Trophoblast cell (in vitro differentiated cells and primary cell): Measurements from ENCODE around the gene TRIM65.
A peak's percentile ranks its signal among the peaks of the same experiment; 100 is the strongest.
"Not testable (repeated sequence)": the region's sequence is repeated elsewhere in the genome, so short reads cannot be mapped to it uniquely, and the experiment has no call there.

Experiments
- DNase-seq, 2 donors: peaks; one replicate each; pipeline ENCODE4 v3.0.0-alpha.2; 2016
- H2AFZ ChIP-seq: 2 replicates; pipeline ENCODE4 v1.6.1; 2013; ENCODE audit warnings: low read length, moderate library complexity, mild to moderate bottlenecking; ENCODE audit not compliant: insufficient read depth, poor library complexity
- H2AK5ac ChIP-seq: 2 replicates; pipeline ENCODE4 v1.6.1; 2013; ENCODE audit warnings: mild to moderate bottlenecking, low read length
- H2BK120ac ChIP-seq: 2 replicates; pipeline ENCODE4 v1.6.1; 2013; ENCODE audit warnings: low read length, mild to moderate bottlenecking, moderate library complexity; ENCODE audit not compliant: insufficient read depth, poor library complexity
- H2BK12ac ChIP-seq: 2 replicates; pipeline ENCODE4 v1.6.1; 2013; ENCODE audit warnings: mild to moderate bottlenecking, low read length, moderate library complexity
- H2BK5ac ChIP-seq: 2 replicates; pipeline ENCODE4 v1.6.1; 2013; ENCODE audit warnings: low read length, low read depth, moderate library complexity, mild to moderate bottlenecking; ENCODE audit not compliant: poor library complexity
- H3K14ac ChIP-seq: 2 replicates; pipeline ENCODE4 v1.6.1; 2013; ENCODE audit warnings: mild to moderate bottlenecking, low read length
- H3K18ac ChIP-seq: 2 replicates; pipeline ENCODE4 v1.6.1; 2013; ENCODE audit warnings: mild to moderate bottlenecking, low read length
- H3K23ac ChIP-seq: 2 replicates; pipeline ENCODE4 v1.6.1; 2013; ENCODE audit warnings: low read length
- H3K27ac ChIP-seq: 2 replicates; pipeline ENCODE4 v1.5.1; 2013; ENCODE audit warnings: low read depth, mild to moderate bottlenecking, inconsistent platforms, low read length, moderate library complexity
- H3K27me3 ChIP-seq: 2 replicates; pipeline ENCODE4 v1.6.1; 2013; ENCODE audit warnings: inconsistent platforms, mild to moderate bottlenecking, low read length, moderate library complexity; ENCODE audit not compliant: insufficient read depth
- H3K36me3 ChIP-seq, 2 experiments: 1 replicate in 1 of 2; 2 replicates in 1 of 2; pipeline ENCODE4 v1.6.1; 2013; ENCODE audit warnings: low read length in 2 of 2, mild to moderate bottlenecking in 2 of 2, moderate library complexity in 1 of 2; ENCODE audit not compliant: insufficient read depth in 2 of 2, control insufficient read depth in 1 of 2
- H3K4ac ChIP-seq: 2 replicates; pipeline ENCODE4 v1.6.1; 2013; ENCODE audit warnings: low read depth, mild to moderate bottlenecking, low read length, moderate library complexity
- H3K4me1 ChIP-seq, 2 experiments: 1 replicate in 1 of 2; 2 replicates in 1 of 2; pipeline ENCODE4 v1.6.1; 2013; ENCODE audit warnings: low read length in 2 of 2, mild to moderate bottlenecking in 2 of 2, moderate library complexity in 1 of 2; ENCODE audit not compliant: insufficient read depth in 2 of 2, control insufficient read depth in 1 of 2
- H3K4me2 ChIP-seq: 2 replicates; pipeline ENCODE4 v1.6.1; 2013; ENCODE audit warnings: inconsistent platforms, mild to moderate bottlenecking, low read length, moderate library complexity
- H3K4me3 ChIP-seq: 2 replicates; pipeline ENCODE4 v1.5.1; 2013; ENCODE audit warnings: mild to moderate bottlenecking, low read depth, low read length, inconsistent platforms
- H3K79me1 ChIP-seq: one replicate; pipeline ENCODE4 v1.6.1; 2013; ENCODE audit warnings: low read length
- H3K79me2 ChIP-seq: 2 replicates; pipeline ENCODE4 v1.6.1; 2013; ENCODE audit warnings: low read length, mild to moderate bottlenecking; ENCODE audit not compliant: control insufficient read depth, insufficient read depth, poor library complexity
- H3K9ac ChIP-seq: 2 replicates; pipeline ENCODE4 v1.6.1; 2013; ENCODE audit warnings: mild to moderate bottlenecking, low read length
- H3K9me3 ChIP-seq: 2 replicates; pipeline ENCODE4 v1.6.1; 2013; ENCODE audit warnings: low read depth, mild to moderate bottlenecking, control low read depth, inconsistent platforms, low read length; ENCODE audit not compliant: insufficient read depth
- H4K12ac ChIP-seq: 2 replicates; pipeline ENCODE4 v1.6.1; 2013; ENCODE audit warnings: low read depth, mild to moderate bottlenecking, low read length, moderate library complexity
- H4K8ac ChIP-seq: 2 replicates; pipeline ENCODE4 v1.6.1; 2013; ENCODE audit warnings: low read depth, mild to moderate bottlenecking, low read length, moderate library complexity
- H4K91ac ChIP-seq: one replicate; pipeline ENCODE4 v1.6.1; 2013; ENCODE audit warnings: low read depth, mild to moderate bottlenecking, low read length, moderate library complexity
- WGBS: extraction: QIAGEN DNeasy Blood & Tissue Kit; methylation state at CpG from one replicate; pipeline ENCODE4 v1.1.7; 2013; ENCODE audit warnings: missing lambda C conversion rate; ENCODE audit not compliant: insufficient read length, insufficient coverage; ENCODE audit errors: extremely low coverage; 5-methylcytosine and 5-hydroxymethylcytosine counted together

Gene TRIM65

DNA sequence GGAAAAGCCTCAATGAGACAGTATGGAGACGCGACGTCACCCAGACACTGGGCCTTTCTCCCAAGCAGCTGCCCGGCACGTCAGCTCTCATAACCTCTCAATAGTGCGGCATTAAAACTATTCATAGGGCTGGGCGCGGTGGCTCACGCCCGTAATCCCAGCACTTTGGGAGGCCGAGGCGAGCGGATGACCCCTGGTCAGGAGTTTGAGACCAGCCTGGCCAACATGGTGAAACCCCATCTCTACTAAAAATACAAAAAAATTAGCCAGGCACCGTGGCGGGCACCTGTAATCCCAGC lies 45.1 kb downstream of the TRIM65 start:
- not testable (repeated sequence) for H3K18ac ChIP-seq, H3K4me2 ChIP-seq, H3K23ac ChIP-seq, H2BK12ac ChIP-seq, H2BK5ac ChIP-seq, H2AFZ ChIP-seq, H3K4me3 ChIP-seq, H4K12ac ChIP-seq, H2AK5ac ChIP-seq, H2BK120ac ChIP-seq, H4K8ac ChIP-seq, H3K27ac ChIP-seq, DNase-seq, H3K79me1 ChIP-seq, H3K9me3 ChIP-seq, H3K9ac ChIP-seq, H3K4ac ChIP-seq, H3K79me2 ChIP-seq, H3K27me3 ChIP-seq, H3K14ac ChIP-seq, H4K91ac ChIP-seq
- Histone ChIP-seq H3K36me3 (peaks cover 44 to 47% of the 10 kb centered on the region in 2 experiments), H3K4me1 (peaks cover 5 to 14% of the 10 kb centered on the region in 2 experiments)
- WGBS: no CpG with 5 or more reads among the region's 15 CpGs

DNA sequence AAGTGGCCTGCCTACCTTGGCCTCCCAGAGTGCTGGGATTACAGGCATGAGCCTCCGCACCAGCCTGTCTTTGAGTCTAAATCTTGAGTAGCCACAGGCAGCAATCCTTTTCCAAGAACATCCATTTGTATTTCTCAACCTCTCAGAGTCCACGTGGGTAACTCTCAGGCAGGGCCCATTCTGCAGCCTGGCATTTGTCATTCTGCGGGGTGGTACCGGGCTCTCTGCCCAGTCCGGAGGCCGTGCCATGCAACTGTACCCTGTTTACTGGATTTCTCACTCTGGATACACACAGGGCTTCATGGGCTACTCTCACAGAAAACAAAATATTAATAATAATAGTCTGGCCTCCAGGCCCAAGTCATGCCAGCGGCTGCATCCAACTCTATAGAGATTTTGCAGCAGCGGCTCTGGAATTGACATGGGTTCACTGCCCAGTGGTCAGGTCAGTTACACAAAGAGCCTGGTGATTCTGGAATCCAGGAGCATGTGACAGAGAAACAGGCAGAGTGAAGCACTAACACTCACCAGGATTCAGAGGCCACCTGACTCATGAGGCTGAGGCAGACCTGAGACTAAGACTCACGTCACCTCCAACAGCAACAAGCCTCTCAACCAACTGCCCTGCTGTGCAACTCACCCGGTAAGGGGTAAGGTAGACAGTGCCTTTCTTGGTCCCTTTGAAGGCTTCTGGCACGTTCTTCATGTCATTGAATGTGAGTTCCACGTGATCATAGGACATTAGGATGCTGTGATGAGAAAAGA lies 45.6 kb downstream of the TRIM65 start:
- H2AK5ac ChIP-seq: no peak overlapping the region

DNA sequence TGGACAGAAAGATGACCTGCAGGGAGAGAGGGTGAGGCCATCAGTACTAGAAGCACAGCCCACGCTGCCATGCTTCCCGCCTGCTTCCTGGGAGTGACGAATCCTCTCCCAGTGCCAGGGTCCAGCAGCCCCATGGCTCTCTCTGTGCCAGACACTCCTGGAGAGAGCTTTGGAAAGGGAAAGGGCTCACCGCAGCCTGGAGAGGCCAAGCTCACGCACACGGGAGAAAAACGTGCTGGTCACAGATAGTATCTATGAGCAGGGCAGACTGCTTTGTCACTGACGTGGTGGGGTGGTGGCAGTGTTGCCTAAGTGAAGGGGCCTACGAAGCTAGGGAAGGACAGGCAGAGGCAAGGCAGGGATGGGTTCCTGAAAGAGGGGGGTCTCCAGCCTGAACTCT lies 47.0 kb downstream of the TRIM65 start:
- Histone ChIP-seq H3K23ac (no peak overlapping the region), H3K18ac (no peak overlapping the region), H2BK12ac (no peak overlapping the region), H2AFZ (no peak overlapping the region), H3K4me1 (peaks cover 18 to 27% of the 10 kb centered on the region in 2 experiments), H4K8ac (no peak overlapping the region), H3K14ac (no peak overlapping the region), H3K4me3 (no peak overlapping the region), H3K27me3 (no peaks in the 10 kb centered on the region), H2BK5ac (no peak overlapping the region), H2BK120ac (no peak overlapping the region), H4K12ac (no peak overlapping the region), H3K79me2 (peaks cover 2% of the 10 kb centered on the region), H3K36me3 (peaks cover 52 to 54% of the 10 kb centered on the region in 2 experiments), H3K4me2 (no peak overlapping the region), H3K9me3 (peaks cover 2% of the 10 kb centered on the region), H4K91ac (no peak overlapping the region), H3K27ac (no peak overlapping the region), H2AK5ac (no peak overlapping the region), H3K4ac (no peak overlapping the region), H3K9ac (no peak overlapping the region), H3K79me1 (peaks cover 10% of the 10 kb centered on the region)
- DNase-seq: peak; percentile 88 to 90
- WGBS: no CpG with 5 or more reads among the region's 9 CpGs

More for the DNA sequence above, 45.6 kb downstream of the TRIM65 start:
- Histone ChIP-seq H3K4ac (no peak overlapping the region), H3K36me3 (peaks cover 50 to 53% of the 10 kb centered on the region in 2 experiments), H4K12ac (no peak overlapping the region), H3K23ac (no peak overlapping the region), H3K4me2 (no peak overlapping the region), H3K14ac (no peak overlapping the region), H3K4me3 (no peak overlapping the region), H4K8ac (no peak overlapping the region), H3K9me3 (peaks cover 2% of the 10 kb centered on the region), H3K79me1 (peaks cover 4% of the 10 kb centered on the region), H3K18ac (no peak overlapping the region), H2BK12ac (no peak overlapping the region), H3K4me1 (peaks cover 8 to 14% of the 10 kb centered on the region in 2 experiments), H2BK120ac (no peak overlapping the region), H2BK5ac (no peak overlapping the region), H3K79me2 (peaks cover 3% of the 10 kb centered on the region), H3K27ac (no peak overlapping the region), H3K9ac (no peak overlapping the region), H4K91ac (no peak overlapping the region), H2AFZ (no peak overlapping the region), H3K27me3 (no peaks in the 10 kb centered on the region)
- no CpG with 5 or more reads among the region's 12 CpGs for WGBS
- DNase-seq: no peak

- Histone ChIP-seq H2BK120ac (no peak overlapping the region), H3K23ac (no peak overlapping the region), H3K14ac (no peak overlapping the region), H4K12ac (no peak overlapping the region), H2BK5ac (no peak overlapping the region), H2AK5ac (no peak overlapping the region), H3K18ac (no peak overlapping the region), H3K4ac (no peak overlapping the region), H3K79me2 (no peaks in the 10 kb centered on the region), H3K9ac (no peak overlapping the region), H3K79me1 (peaks cover 10% of the 10 kb centered on the region), H3K27ac (no peak overlapping the region), H3K27me3 (no peaks in the 10 kb centered on the region), H4K91ac (no peak overlapping the region), H3K9me3 (peaks cover 2% of the 10 kb centered on the region), H3K4me2 (no peak overlapping the region), H2BK12ac (no peak overlapping the region), H4K8ac (no peak overlapping the region), H3K4me3 (no peak overlapping the region), H3K36me3 (peaks cover 52 to 54% of the 10 kb centered on the region in 2 experiments), H2AFZ (no peak overlapping the region), H3K4me1 (peaks cover 19 to 26% of the 10 kb centered on the region in 2 experiments)
- DNase-seq: no peak
- no CpG with 5 or more reads among the region's 11 CpGs for WGBS
Measured at GRCh38 chr17:75849279-75849646, 47.5 kb downstream of the TRIM65 start.
